GM04503 (cell line): ENCODE results near the gene DCDC2C.

ENCODE experiments used
- DNase-seq: peaks from one replicate; pipeline ENCODE4 v3.0.0-alpha.2; 2012; ENCODE audit warnings: low read depth

The DCDC2C gene

GRCh38 chr2:3747032-3747654, 43.8 kb downstream of the DCDC2C start:
- no peak for DNase-seq

- DNase-seq = no peak
Measured at GRCh38 chr2:3747826-3748225, 44.5 kb downstream of the DCDC2C start.

GRCh38 chr2:3749201-3749600, 45.8 kb downstream of the DCDC2C start:
- DNase-seq = no peak

GRCh38 chr2:3751251-3751650, 47.9 kb downstream of the DCDC2C start:
- no peak for DNase-seq

- DNase-seq = no peak
Measured at GRCh38 chr2:3751806-3752205, 48.4 kb downstream of the DCDC2C start.

- DNase-seq = no peak
Measured at GRCh38 chr2:3752376-3752775, 49.0 kb downstream of the DCDC2C start.

GRCh38 chr2:3753561-3753960, 50.2 kb downstream of the DCDC2C start:
- no peak for DNase-seq

- no peak for DNase-seq
Measured at GRCh38 chr2:3754280-3754679, 50.9 kb downstream of the DCDC2C start.

GRCh38 chr2:3754795-3755194, 51.4 kb downstream of the DCDC2C start:
- no peak for DNase-seq

GRCh38 chr2:3755277-3755676, 51.9 kb downstream of the DCDC2C start:
- DNase-seq = no peak

- DNase-seq = no peak
Measured at GRCh38 chr2:3756306-3756705, 52.9 kb downstream of the DCDC2C start.

GRCh38 chr2:3758906-3759305, 55.5 kb downstream of the DCDC2C start:
- DNase-seq = no peak

- DNase-seq = no peak
Measured at GRCh38 chr2:3759331-3759730, 56.0 kb downstream of the DCDC2C start.

GRCh38 chr2:3759761-3760160, 56.4 kb downstream of the DCDC2C start:
- no peak for DNase-seq

GRCh38 chr2:3761272-3761671, 57.9 kb downstream of the DCDC2C start:
- DNase-seq = no peak

GRCh38 chr2:3762771-3763447, 59.5 kb downstream of the DCDC2C start:
- DNase-seq = no peak

- DNase-seq = no peak
Measured at GRCh38 chr2:3766824-3767223, 63.4 kb downstream of the DCDC2C start.

- no peak for DNase-seq
Measured at GRCh38 chr2:3768960-3769765, 65.8 kb downstream of the DCDC2C start.

- DNase-seq = no peak
Measured at GRCh38 chr2:3769766-3770165, 66.4 kb downstream of the DCDC2C start.

GRCh38 chr2:3770724-3771415, 67.5 kb downstream of the DCDC2C start:
- no peak for DNase-seq

- no peak for DNase-seq
Measured at GRCh38 chr2:3771576-3771975, 68.2 kb downstream of the DCDC2C start.

- DNase-seq = no peak
Measured at GRCh38 chr2:3774336-3774735, 71.0 kb downstream of the DCDC2C start.

- DNase-seq = no peak
Measured at GRCh38 chr2:3776311-3776710, 72.9 kb downstream of the DCDC2C start.
